ENCODE data around the gene MMP23B.
A peak's percentile ranks its signal among the peaks of the same experiment; 100 is the strongest.

The MMP23B gene

GRCh38 chr1:1610796-1611195 is 21.2 kb upstream of the MMP23B start:
- Histone ChIP-seq H3K9me3 (ENCODE audit: control extremely low read depth in 1 of 5, control insufficient read depth in 4 of 5, insufficient read depth in 2 of 5, low read depth in 1 of 5, low read length in 4 of 5) (no peaks in the 10 kb centered on the region), H3K4me3 (ENCODE audit: control insufficient read depth in 1 of 7, extremely low read depth in 1 of 7, insufficient read depth in 4 of 7, low read depth in 2 of 7, low read length in 6 of 7) (no peak overlapping the region), H3K4me1 (ENCODE audit: control extremely low read depth in 1 of 4, control insufficient read depth in 4 of 4, insufficient read depth in 4 of 4, low read length in 3 of 4) (peaks cover 5 to 43% (median 33%) of the 10 kb centered on the region in 4 experiments), H3K27me3 (replicated peaks in 2 of 5; ENCODE audit: control insufficient read depth in 4 of 5, insufficient read depth in 5 of 5, low read length in 4 of 5) (no peaks in the 10 kb centered on the region), H3K36me3 (ENCODE audit: control insufficient read depth in 4 of 4, insufficient read depth in 4 of 4, low read length in 3 of 4) (no peaks in the 10 kb centered on the region), H3K27ac (ENCODE audit: insufficient read depth in 1 of 2, low read depth in 1 of 2, low read length in 2 of 2, poor library complexity in 1 of 2, severe bottlenecking in 2 of 2) (no peak overlapping the region)
- WGBS (ENCODE audit: insufficient coverage), result 100% methylated on average over 6 of the region's 9 CpGs
- POLR2A ChIA-PET, result interaction anchor here (0.6 kb wide), 1 partner anchor 7 kb away, joined by 5 read pairs; no protein-coding TSS in a partner anchor
- DNase-seq, result no peak
- CTCF ChIA-PET, result no interaction called here

GRCh38 chr1:1612104-1612400 is 19.9 kb upstream of the MMP23B start:
- ChIA-PET POLR2A (no interaction called here), CTCF (interaction anchor here (0.6 to 1.2 kb wide), 3 partner anchors 15 to 56 kb away, joined by 3 to 4 read pairs (median 3); no protein-coding TSS in a partner anchor)
- DNase-seq, result no peak
- peaks cover 5 to 46% (median 37%) of the 10 kb centered on the region in 4 experiments for H3K4me1 ChIP-seq (ENCODE audit: control extremely low read depth in 1 of 4, control insufficient read depth in 4 of 4, insufficient read depth in 4 of 4, low read length in 3 of 4)
- H3K27ac ChIP-seq (ENCODE audit: insufficient read depth in 1 of 2, low read depth in 1 of 2, low read length in 2 of 2, poor library complexity in 1 of 2, severe bottlenecking in 2 of 2), result no peak overlapping the region
- H3K36me3 ChIP-seq (ENCODE audit: control insufficient read depth in 4 of 4, insufficient read depth in 4 of 4, low read length in 3 of 4), result no peaks in the 10 kb centered on the region
- H3K4me3 ChIP-seq (ENCODE audit: control insufficient read depth in 1 of 7, extremely low read depth in 1 of 7, insufficient read depth in 4 of 7, low read depth in 2 of 7, low read length in 6 of 7), result no peak overlapping the region
- no peaks in the 10 kb centered on the region for H3K27me3 ChIP-seq (replicated peaks in 2 of 5; ENCODE audit: control insufficient read depth in 4 of 5, insufficient read depth in 5 of 5, low read length in 4 of 5)
- H3K9me3 ChIP-seq (ENCODE audit: control extremely low read depth in 1 of 5, control insufficient read depth in 4 of 5, insufficient read depth in 2 of 5, low read depth in 1 of 5, low read length in 4 of 5), result no peaks in the 10 kb centered on the region
- 100% methylated on average over 1 of the region's 3 CpGs for WGBS (ENCODE audit: insufficient coverage)

- peaks cover 5 to 44% (median 31%) of the 10 kb centered on the region in 4 experiments for H3K4me1 ChIP-seq (ENCODE audit: control extremely low read depth in 1 of 4, control insufficient read depth in 4 of 4, insufficient read depth in 4 of 4, low read length in 3 of 4)
- ChIA-PET CTCF (interaction anchor here (0.5 to 1.8 kb wide), 6 partner anchors 11 to 41 kb away, joined by 3 to 5 read pairs (median 4); no protein-coding TSS in a partner anchor), POLR2A (interaction anchor here (1.9 to 3.1 kb wide), 2 partner anchors 10 to 16 kb away, joined by 7 to 20 read pairs; no protein-coding TSS in a partner anchor)
- peak overlapping the region in 4 of 7 experiments; percentile 82 to 92 (median 89) for H3K4me3 ChIP-seq (ENCODE audit: control insufficient read depth in 1 of 7, extremely low read depth in 1 of 7, insufficient read depth in 4 of 7, low read depth in 2 of 7, low read length in 6 of 7)
- peaks cover 0 to 11% (median 8%) of the 10 kb centered on the region in 4 experiments for H3K36me3 ChIP-seq (ENCODE audit: control insufficient read depth in 4 of 4, insufficient read depth in 4 of 4, low read length in 3 of 4)
- H3K27ac ChIP-seq (ENCODE audit: insufficient read depth in 1 of 2, low read depth in 1 of 2, low read length in 2 of 2, poor library complexity in 1 of 2, severe bottlenecking in 2 of 2), result peak overlapping the region in 1 of 2 experiments; percentile 97
- H3K9me3 ChIP-seq (ENCODE audit: control extremely low read depth in 1 of 5, control insufficient read depth in 4 of 5, insufficient read depth in 2 of 5, low read depth in 1 of 5, low read length in 4 of 5), result no peaks in the 10 kb centered on the region
- DNase-seq, result no peak
- no peaks in the 10 kb centered on the region for H3K27me3 ChIP-seq (replicated peaks in 2 of 5; ENCODE audit: control insufficient read depth in 4 of 5, insufficient read depth in 5 of 5, low read length in 4 of 5)
- WGBS (ENCODE audit: insufficient coverage), result 59% methylated on average over 8 of the region's 11 CpGs
These were observed 18.4 kb upstream of the MMP23B start for GRCh38 chr1:1613509-1614082.

- Histone ChIP-seq H3K4me1 (ENCODE audit: control extremely low read depth in 1 of 4, control insufficient read depth in 4 of 4, insufficient read depth in 4 of 4, low read length in 3 of 4) (peaks cover 5 to 44% (median 31%) of the 10 kb centered on the region in 4 experiments), H3K27me3 (replicated peaks in 2 of 5; ENCODE audit: control insufficient read depth in 4 of 5, insufficient read depth in 5 of 5, low read length in 4 of 5) (no peaks in the 10 kb centered on the region), H3K36me3 (ENCODE audit: control insufficient read depth in 4 of 4, insufficient read depth in 4 of 4, low read length in 3 of 4) (peaks cover 0 to 11% (median 8%) of the 10 kb centered on the region in 4 experiments), H3K4me3 (ENCODE audit: control insufficient read depth in 1 of 7, extremely low read depth in 1 of 7, insufficient read depth in 4 of 7, low read depth in 2 of 7, low read length in 6 of 7) (peak overlapping the region; percentile 82 to 98 (median 92)), H3K9me3 (ENCODE audit: control extremely low read depth in 1 of 5, control insufficient read depth in 4 of 5, insufficient read depth in 2 of 5, low read depth in 1 of 5, low read length in 4 of 5) (no peaks in the 10 kb centered on the region), H3K27ac (ENCODE audit: insufficient read depth in 1 of 2, low read depth in 1 of 2, low read length in 2 of 2, poor library complexity in 1 of 2, severe bottlenecking in 2 of 2) (peak overlapping the region; percentile 15 to 97)
- ChIA-PET CTCF (interaction anchor here (0.5 to 1.8 kb wide), 6 partner anchors 12 to 40 kb away, joined by 3 to 5 read pairs (median 4); no protein-coding TSS in a partner anchor), POLR2A (interaction anchor here (0.5 to 3.1 kb wide), 3 partner anchors 11 to 191 kb away, joined by 3 to 20 read pairs (median 7); no protein-coding TSS in a partner anchor)
- DNase-seq, result peak; percentile 41 to 88 (median 78)
- WGBS (ENCODE audit: insufficient coverage), result 15% methylated on average over 25 of the region's 30 CpGs
These were observed 17.6 kb upstream of the MMP23B start for GRCh38 chr1:1614204-1614953.

- POLR2A ChIA-PET, result interaction anchor here (0.5 to 3.1 kb wide), 3 partner anchors 12 to 191 kb away, joined by 3 to 20 read pairs (median 7); no protein-coding TSS in a partner anchor
- Histone ChIP-seq H3K4me3 (ENCODE audit: control insufficient read depth in 1 of 7, extremely low read depth in 1 of 7, insufficient read depth in 4 of 7, low read depth in 2 of 7, low read length in 6 of 7) (peak overlapping the region; percentile 82 to 98 (median 92)), H3K4me1 (ENCODE audit: control extremely low read depth in 1 of 4, control insufficient read depth in 4 of 4, insufficient read depth in 4 of 4, low read length in 3 of 4) (peaks cover 5 to 44% (median 31%) of the 10 kb centered on the region in 4 experiments), H3K27ac (ENCODE audit: insufficient read depth in 1 of 2, low read depth in 1 of 2, low read length in 2 of 2, poor library complexity in 1 of 2, severe bottlenecking in 2 of 2) (peak overlapping the region; percentile 15 to 97), H3K9me3 (ENCODE audit: control extremely low read depth in 1 of 5, control insufficient read depth in 4 of 5, insufficient read depth in 2 of 5, low read depth in 1 of 5, low read length in 4 of 5) (no peaks in the 10 kb centered on the region), H3K27me3 (replicated peaks in 2 of 5; ENCODE audit: control insufficient read depth in 4 of 5, insufficient read depth in 5 of 5, low read length in 4 of 5) (no peaks in the 10 kb centered on the region), H3K36me3 (ENCODE audit: control insufficient read depth in 4 of 4, insufficient read depth in 4 of 4, low read length in 3 of 4) (peaks cover 0 to 11% (median 8%) of the 10 kb centered on the region in 4 experiments)
- DNase-seq, result no peak
- CTCF ChIA-PET, result interaction anchor here (1.4 to 1.8 kb wide), 2 partner anchors 18 to 41 kb away, joined by 4 to 5 read pairs; no protein-coding TSS in a partner anchor
- 0% methylated on average over 21 of the region's 23 CpGs for WGBS (ENCODE audit: insufficient coverage)
These were observed 17.1 kb upstream of the MMP23B start for GRCh38 chr1:1614954-1615255.

GRCh38 chr1:1615256-1616044 is 16.5 kb upstream of the MMP23B start, which contains the start of gene MIB2:
Gene MIB2, plus strand, starts transcription at chr1:1615500. Its CDS starts 7,953 bp downstream, at chr1:1623453.
- H3K4me3 ChIP-seq (ENCODE audit: control insufficient read depth in 1 of 7, extremely low read depth in 1 of 7, insufficient read depth in 4 of 7, low read depth in 2 of 7, low read length in 6 of 7), result peak within 1 kb of the TSS; percentile 82 to 98 (median 92)
- CTCF ChIA-PET, result no interaction called here
- peaks cover 0 to 11% (median 8%) of the 10 kb centered on the region in 4 experiments for H3K36me3 ChIP-seq (ENCODE audit: control insufficient read depth in 4 of 4, insufficient read depth in 4 of 4, low read length in 3 of 4)
- POLR2A ChIA-PET, result interaction anchor here (0.5 to 3.1 kb wide), 4 partner anchors 12 to 192 kb away, joined by 3 to 20 read pairs (median 6); no protein-coding TSS in a partner anchor
- DNase-seq, result peak; percentile 94 to 98 (median 97)
- H3K9me3 ChIP-seq (ENCODE audit: control extremely low read depth in 1 of 5, control insufficient read depth in 4 of 5, insufficient read depth in 2 of 5, low read depth in 1 of 5, low read length in 4 of 5), result no peaks in the 10 kb centered on the region
- H3K27me3 ChIP-seq (replicated peaks in 2 of 5; ENCODE audit: control insufficient read depth in 4 of 5, insufficient read depth in 5 of 5, low read length in 4 of 5), result no peaks in the 10 kb centered on the region
- under 1% methylated on average over 79 of the region's 107 CpGs for WGBS (ENCODE audit: insufficient coverage)
- H3K27ac ChIP-seq (ENCODE audit: insufficient read depth in 1 of 2, low read depth in 1 of 2, low read length in 2 of 2, poor library complexity in 1 of 2, severe bottlenecking in 2 of 2), result peak within 1 kb of the TSS; percentile 86 to 97
- peaks cover 5 to 42% (median 31%) of the 10 kb centered on the region in 4 experiments for H3K4me1 ChIP-seq (ENCODE audit: control extremely low read depth in 1 of 4, control insufficient read depth in 4 of 4, insufficient read depth in 4 of 4, low read length in 3 of 4)

All from common myeloid progenitor, CD34-positive (primary cell).